ENCODE results near the gene CNTNAP2.

- TF ChIP-seq POLR2A (IDR thresholded peaks at IDR 0.05; ENCODE audit: low read depth, low read length) (no peak), TAF1 (IDR thresholded peaks at IDR 0.05; ENCODE audit: low read depth, low read length) (no peak), POLR2AphosphoS5 (IDR thresholded peaks at IDR 0.05; ENCODE audit: low read depth, low read length) (no peak), POU2F2 (IDR thresholded peaks at IDR 0.05; ENCODE audit: low read depth, low read length) (no peak), SPI1 (IDR thresholded peaks at IDR 0.05; ENCODE audit: low read depth, low read length) (no peak)
Measured at GRCh38 chr7:147432079-147432478, 1315.5 kb downstream of the CNTNAP2 start.
